Activated T-helper 2 cell treated with anti-CD3 and anti-CD28 coated beads, Interferon-gamma antibody, Interleukin-2, Interleukin-4, amounts not matched to agents 10 μg/mL and 5 μg/mL and 100 μg/mL, durations not matched to agents 14 hours and 24 hours and 36 hours (primary cell): Measurements from ENCODE around the gene F7. TPM values are rescaled to one million over a fixed set of nuclear protein-coding genes. Genes with fewer than 3 reads are reported as not detected.
"Not testable (repeated sequence)": the region's sequence is repeated elsewhere in the genome, so short reads cannot be mapped to it uniquely, and the experiment has no call there.

Experiments used
- DNase-seq: peaks from one replicate; pipeline ENCODE4 v3.0.0; 2021; ENCODE audit warnings: low spot score
- H3K27ac Mint-ChIP-seq: one replicate; pipeline ENCODE4 v1.8.0; 2021; ENCODE audit warnings: mixed read lengths
- H3K27me3 Mint-ChIP-seq: one replicate; pipeline ENCODE4 v1.8.0; 2021; ENCODE audit warnings: low read depth, mixed read lengths
- H3K36me3 Mint-ChIP-seq: one replicate; pipeline ENCODE4 v1.8.0; 2021; ENCODE audit warnings: low read depth, mixed read lengths
- H3K4me1 Mint-ChIP-seq: one replicate; pipeline ENCODE4 v1.8.0; 2021; ENCODE audit warnings: low read depth, mixed read lengths
- H3K4me3 Mint-ChIP-seq: one replicate; pipeline ENCODE4 v1.8.0; 2021; ENCODE audit warnings: low read depth, mild to moderate bottlenecking, moderate library complexity, mixed read lengths
- H3K9me3 Mint-ChIP-seq: one replicate; pipeline ENCODE4 v1.8.0; 2021; ENCODE audit warnings: mixed read lengths
- intact Hi-C: fragments of 100-400 bp; cut with micrococcal nuclease; formaldehyde crosslinking; loops from one replicate; pipeline ENCODE4 v1.15.1; 2023
- total RNA-seq: library from RNA; stranded (reverse); gene quantifications from 2 replicates; pipeline ENCODE4 v1.2.3, GENCODE V29; 2022

F7 gene
- total RNA-seq, 1 donor from 2014 or later, result not detected

GRCh38 chr13:113159701-113160100, 54.1 kb downstream of the F7 start:
- H3K27ac Mint-ChIP-seq, result no peak overlapping the region

DNA sequence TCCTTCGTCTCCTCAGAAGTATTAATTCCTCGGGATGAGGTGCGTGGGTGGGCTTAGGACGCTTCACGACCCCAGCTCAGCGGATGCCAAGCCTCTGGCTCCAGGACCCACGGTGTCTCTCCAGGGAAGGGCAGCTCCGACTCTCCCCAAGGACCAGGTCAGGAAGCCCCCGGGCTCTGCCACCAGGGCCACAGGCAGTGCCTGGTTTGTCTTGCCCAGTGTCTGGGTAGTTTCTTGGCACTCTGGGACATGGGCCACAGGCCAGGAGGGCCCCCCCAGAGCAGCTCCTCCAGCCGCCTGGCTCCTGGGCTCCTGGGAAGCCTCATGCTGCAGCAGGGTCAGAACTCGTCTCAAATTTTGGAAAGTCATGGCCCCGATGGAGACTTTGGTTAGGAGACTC, 55.4 kb downstream of the F7 start:
- peak overlapping the region; percentile 60 for H3K27ac Mint-ChIP-seq
- no peak for DNase-seq
- peaks cover 4% of the 10 kb centered on the region for H3K9me3 Mint-ChIP-seq
- H3K27me3 Mint-ChIP-seq, result peaks cover 4% of the 10 kb centered on the region
- intact Hi-C loops, result no loop called here
- H3K36me3 Mint-ChIP-seq, result no peaks in the 10 kb centered on the region
- peaks cover 19% of the 10 kb centered on the region for H3K4me1 Mint-ChIP-seq
- H3K4me3 Mint-ChIP-seq, result peak overlapping the region; percentile 58

More at GRCh38 chr13:113159701-113160100, 54.1 kb downstream of the F7 start:
- intact Hi-C loops, result no loop called here
- Mint-ChIP-seq H3K4me1 (peaks cover 22% of the 10 kb centered on the region), H3K36me3 (peaks cover 6% of the 10 kb centered on the region), H3K27me3 (peaks cover 11% of the 10 kb centered on the region), H3K4me3 (no peak overlapping the region), H3K9me3 (peaks cover 17% of the 10 kb centered on the region)
- no peak for DNase-seq

DNA sequence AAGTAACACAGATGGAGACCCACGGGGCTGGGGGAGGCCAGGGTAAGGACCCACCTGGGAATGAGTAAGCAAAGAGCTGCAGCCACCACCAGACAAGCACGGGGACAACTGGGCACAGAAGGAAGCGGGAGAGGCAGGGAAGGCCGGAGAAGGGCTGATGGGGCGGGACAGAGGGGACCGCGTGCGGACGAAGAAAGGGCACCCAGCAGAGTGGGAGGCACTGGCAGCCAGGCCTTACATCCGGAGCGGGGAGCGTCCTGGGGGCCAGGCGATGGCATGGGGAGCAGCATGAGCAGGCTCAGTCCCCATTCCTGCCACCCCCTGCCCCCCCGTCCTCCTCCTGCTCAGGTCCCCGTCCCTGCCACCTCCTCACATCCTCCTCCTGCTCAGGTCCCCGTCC, 55.8 kb downstream of the F7 start:
- Mint-ChIP-seq H3K27me3 (peaks cover 4% of the 10 kb centered on the region), H3K4me3 (peak overlapping the region; percentile 58), H3K36me3 (no peaks in the 10 kb centered on the region), H3K4me1 (peaks cover 19% of the 10 kb centered on the region), H3K27ac (peak overlapping the region; percentile 60), H3K9me3 (peaks cover 4% of the 10 kb centered on the region)
- no peak for DNase-seq
- intact Hi-C loops, result no loop called here

DNA sequence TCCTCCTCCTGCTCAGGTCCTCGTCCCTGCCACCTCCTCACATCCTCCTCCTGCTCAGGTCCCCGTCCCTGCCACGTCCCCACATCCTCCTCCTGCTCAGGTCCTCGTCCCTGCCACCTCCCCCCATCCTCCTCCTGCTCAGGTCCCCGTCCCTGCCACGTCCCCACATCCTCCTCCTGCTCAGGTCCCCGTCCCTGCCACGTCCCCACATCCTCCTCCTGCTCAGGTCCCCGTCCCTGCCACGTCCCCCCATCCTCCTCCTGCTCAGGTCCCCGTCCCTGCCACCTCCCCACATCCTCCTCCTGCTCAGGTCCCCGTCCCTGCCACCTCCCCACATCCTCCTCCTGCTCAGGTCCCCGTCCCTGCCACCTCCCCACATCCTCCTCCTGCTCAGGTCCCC, 56.4 kb downstream of the F7 start:
- H3K36me3 Mint-ChIP-seq, H3K27ac Mint-ChIP-seq, intact Hi-C loops, H3K9me3 Mint-ChIP-seq, H3K4me3 Mint-ChIP-seq, DNase-seq, H3K27me3 Mint-ChIP-seq: not testable (repeated sequence)
- peaks cover 19% of the 10 kb centered on the region for H3K4me1 Mint-ChIP-seq

DNA sequence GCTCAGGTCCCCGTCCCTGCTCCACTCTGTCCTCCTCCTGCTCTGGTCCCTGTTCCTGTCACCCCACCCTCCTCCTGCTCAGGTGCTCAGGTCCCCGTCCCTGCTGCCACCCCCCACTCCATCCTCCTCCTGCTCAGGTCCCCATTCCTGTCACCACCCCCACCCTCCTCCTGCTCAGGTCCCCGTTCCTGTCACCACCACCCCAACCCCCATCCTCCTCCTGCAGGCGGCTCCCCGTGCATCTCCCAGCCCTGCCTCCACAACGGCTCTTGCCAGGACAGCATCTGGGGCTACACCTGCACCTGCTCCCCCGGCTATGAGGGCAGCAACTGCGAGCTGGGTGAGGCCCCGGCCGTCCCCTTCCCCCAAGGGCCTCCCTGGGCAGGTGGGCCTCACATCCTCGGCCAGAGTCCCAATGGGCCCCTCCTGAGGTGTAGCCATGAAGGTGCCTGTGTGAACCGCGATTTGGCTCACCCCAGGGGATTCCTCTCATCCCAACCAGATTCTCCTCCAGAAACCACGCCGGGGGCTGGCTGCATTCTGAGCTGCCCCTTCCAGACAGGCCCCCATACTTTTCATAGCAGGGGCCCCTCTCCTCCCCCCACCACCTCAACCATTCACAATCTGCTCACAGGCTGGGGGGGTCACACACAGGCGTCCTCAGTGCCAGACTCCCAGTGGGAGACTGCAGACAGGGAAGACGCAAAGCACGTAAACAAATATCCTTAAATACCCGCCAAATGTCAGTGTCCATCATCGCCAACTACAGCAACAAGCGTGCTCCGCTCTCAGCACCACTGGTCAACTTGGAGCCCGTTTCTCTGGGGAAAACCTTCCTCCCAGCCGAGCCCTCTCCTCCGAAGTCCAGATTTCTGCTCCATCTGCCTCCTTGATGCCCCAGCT, 57.4 kb downstream of the F7 start:
- intact Hi-C loops, result no loop called here
- Mint-ChIP-seq H3K27ac (no peak overlapping the region), H3K36me3 (peaks cover 8% of the 10 kb centered on the region), H3K4me1 (peaks cover 19% of the 10 kb centered on the region), H3K4me3 (no peak overlapping the region), H3K9me3 (no peaks in the 10 kb centered on the region), H3K27me3 (no peaks in the 10 kb centered on the region)
- no peak for DNase-seq

DNA sequence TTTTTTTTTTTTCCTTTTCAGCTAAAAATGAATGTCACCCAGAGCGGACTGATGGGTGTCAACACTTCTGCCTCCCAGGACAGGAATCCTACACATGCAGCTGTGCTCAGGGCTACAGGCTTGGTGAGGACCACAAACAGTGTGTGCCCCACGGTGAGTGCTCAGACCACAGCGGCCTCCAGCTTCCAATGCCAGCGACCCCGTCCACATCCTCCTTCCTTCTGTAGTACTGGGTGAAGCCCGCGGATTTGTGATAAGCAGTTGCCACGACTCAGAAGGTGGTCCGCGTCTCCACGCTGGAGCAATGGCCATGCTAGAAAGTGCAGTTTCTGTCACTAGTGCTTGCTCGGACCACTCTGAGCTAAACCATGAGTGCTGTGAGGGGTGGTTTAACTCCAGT, 58.9 kb downstream of the F7 start:
- peaks cover 20% of the 10 kb centered on the region for H3K36me3 Mint-ChIP-seq
- H3K27ac Mint-ChIP-seq, result no peak overlapping the region
- intact Hi-C loops, result no loop called here
- H3K9me3 Mint-ChIP-seq, result no peaks in the 10 kb centered on the region
- no peaks in the 10 kb centered on the region for H3K27me3 Mint-ChIP-seq
- peaks cover 19% of the 10 kb centered on the region for H3K4me1 Mint-ChIP-seq
- DNase-seq, result no peak
- H3K4me3 Mint-ChIP-seq, result no peak overlapping the region

- H3K4me3 Mint-ChIP-seq, result no peak overlapping the region
- H3K36me3 Mint-ChIP-seq, result peaks cover 31% of the 10 kb centered on the region
- DNase-seq, result no peak
- H3K4me1 Mint-ChIP-seq, result peaks cover 10% of the 10 kb centered on the region
- H3K27ac Mint-ChIP-seq, result no peak overlapping the region
- no peaks in the 10 kb centered on the region for H3K27me3 Mint-ChIP-seq
- intact Hi-C loops, result no loop called here
- H3K9me3 Mint-ChIP-seq, result no peaks in the 10 kb centered on the region
These were observed 60.7 kb downstream of the F7 start for GRCh38 chr13:113166266-113166665.

DNA sequence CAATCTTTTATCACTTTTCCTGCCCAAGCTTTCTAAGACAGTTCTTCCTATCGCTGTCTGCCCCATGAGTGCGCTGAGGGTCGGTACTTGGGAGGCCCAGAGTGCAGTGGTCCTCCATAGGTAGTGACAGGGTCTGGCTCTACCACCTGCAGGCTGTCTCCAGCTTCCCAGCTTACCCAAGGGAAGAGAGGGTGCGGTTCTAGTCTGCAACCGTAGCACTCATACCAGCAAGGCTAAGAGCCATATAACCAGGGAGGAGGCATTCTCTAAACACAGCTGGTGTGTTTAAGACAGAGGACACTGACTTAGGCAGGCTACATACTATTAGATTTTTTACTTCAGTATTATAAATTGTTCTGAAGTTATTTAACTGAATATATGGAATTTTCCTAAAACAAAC, 61.1 kb downstream of the F7 start:
- no peak overlapping the region for H3K4me3 Mint-ChIP-seq
- intact Hi-C loops, result no loop called here
- DNase-seq, result no peak
- H3K27me3 Mint-ChIP-seq, result no peaks in the 10 kb centered on the region
- H3K4me1 Mint-ChIP-seq, result peaks cover 8% of the 10 kb centered on the region
- H3K27ac Mint-ChIP-seq, result no peak overlapping the region
- H3K36me3 Mint-ChIP-seq, result peaks cover 35% of the 10 kb centered on the region
- no peaks in the 10 kb centered on the region for H3K9me3 Mint-ChIP-seq

GRCh38 chr13:113167155-113167554, 61.6 kb downstream of the F7 start:
- intact Hi-C loops, result no loop called here
- Mint-ChIP-seq H3K4me3 (no peak overlapping the region), H3K27me3 (no peaks in the 10 kb centered on the region), H3K36me3 (peaks cover 37% of the 10 kb centered on the region), H3K4me1 (peaks cover 8% of the 10 kb centered on the region), H3K9me3 (no peaks in the 10 kb centered on the region), H3K27ac (no peak overlapping the region)
- no peak for DNase-seq

- Mint-ChIP-seq H3K27me3 (no peaks in the 10 kb centered on the region), H3K4me1 (peaks cover 8% of the 10 kb centered on the region), H3K9me3 (no peaks in the 10 kb centered on the region), H3K27ac (no peak overlapping the region), H3K36me3 (peaks cover 37% of the 10 kb centered on the region), H3K4me3 (no peak overlapping the region)
- no peak for DNase-seq
- intact Hi-C loops, result no loop called here
These were observed 62.0 kb downstream of the F7 start for GRCh38 chr13:113167575-113167974.

DNA sequence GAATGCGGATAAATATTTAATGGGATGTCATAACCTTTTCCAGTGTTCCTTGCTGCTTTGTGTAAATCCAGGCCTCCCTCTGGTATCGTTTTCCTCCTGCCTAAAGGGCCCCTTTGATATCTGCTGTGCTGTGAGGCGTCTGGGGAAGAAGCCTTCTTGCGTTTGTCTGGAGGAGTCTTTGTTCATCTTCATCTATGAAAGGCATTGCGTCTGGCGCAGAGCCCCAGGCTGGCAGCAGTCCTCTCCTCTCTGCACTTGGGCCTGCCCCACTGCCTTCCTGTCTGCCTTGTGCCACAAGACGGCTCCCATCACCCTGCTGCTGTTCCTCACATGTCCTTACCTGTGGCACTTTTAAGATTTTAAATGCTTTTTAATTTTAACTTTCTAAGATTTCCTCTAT, 62.6 kb downstream of the F7 start:
- peaks cover 37% of the 10 kb centered on the region for H3K36me3 Mint-ChIP-seq
- H3K4me3 Mint-ChIP-seq, result no peak overlapping the region
- no peaks in the 10 kb centered on the region for H3K9me3 Mint-ChIP-seq
- H3K27ac Mint-ChIP-seq, result no peak overlapping the region
- peaks cover 7% of the 10 kb centered on the region for H3K4me1 Mint-ChIP-seq
- intact Hi-C loops, result no loop called here
- DNase-seq, result no peak
- no peaks in the 10 kb centered on the region for H3K27me3 Mint-ChIP-seq

- no peak overlapping the region for H3K27ac Mint-ChIP-seq
- intact Hi-C loops, result no loop called here
- peaks cover 3% of the 10 kb centered on the region for H3K4me1 Mint-ChIP-seq
- H3K36me3 Mint-ChIP-seq, result peaks cover 41% of the 10 kb centered on the region
- DNase-seq, result no peak
- H3K4me3 Mint-ChIP-seq, result no peak overlapping the region
- H3K27me3 Mint-ChIP-seq, result no peaks in the 10 kb centered on the region
- no peaks in the 10 kb centered on the region for H3K9me3 Mint-ChIP-seq
These were observed 64.0 kb downstream of the F7 start for GRCh38 chr13:113169277-113170272.
